Smooth muscle cell (in vitro differentiated cells): Measurements from ENCODE around the gene BMPR2. TPM values are rescaled to one million over a fixed set of nuclear protein-coding genes. Genes with fewer than 3 reads are reported as not detected.

Experiments
- DNase-seq: peaks from one replicate; lab custom pipeline; 2025; ENCODE audit not compliant: unreplicated experiment; lab: John Stamatoyannopoulos, UW
- H2AFZ ChIP-seq: fragments of 200-600 bp; sonication (generic); 2 replicates; pipeline ENCODE4 v1.6.0; 2016; ENCODE audit warnings: antibody characterized with exemption, low read depth, mild to moderate bottlenecking
- H3F3A ChIP-seq: fragments of 200-600 bp; sonication (generic); 2 replicates; pipeline ENCODE4 v1.6.0; 2017; ENCODE audit warnings: antibody characterized with exemption, low read depth
- H3K27ac ChIP-seq: fragments of 200-600 bp; sonication (generic); 2 replicates; pipeline ENCODE4 v1.5.1; 2016; ENCODE audit warnings: low read depth, mild to moderate bottlenecking
- H3K27me3 ChIP-seq: fragments of 200-600 bp; sonication (generic); 2 replicates; pipeline ENCODE4 v1.6.1; 2016; ENCODE audit warnings: low read depth, mild to moderate bottlenecking
- H3K36me3 ChIP-seq: fragments of 200-600 bp; sonication (generic); 2 replicates; pipeline ENCODE4 v1.5.1; 2016; ENCODE audit warnings: low read depth
- H3K4me1 ChIP-seq: fragments of 200-600 bp; sonication (generic); 2 replicates; pipeline ENCODE4 v1.5.1; 2016; ENCODE audit warnings: low read depth
- H3K4me2 ChIP-seq: fragments of 200-600 bp; sonication (generic); 2 replicates; pipeline ENCODE4 v1.6.0; 2016; ENCODE audit warnings: mild to moderate bottlenecking
- H3K4me3 ChIP-seq: fragments of 200-600 bp; sonication (generic); 2 replicates; pipeline ENCODE4 v1.5.1; 2016; ENCODE audit warnings: mild to moderate bottlenecking
- H3K79me2 ChIP-seq: fragments of 200-600 bp; sonication (generic); 2 replicates; pipeline ENCODE4 v1.6.0; 2016; ENCODE audit warnings: low read depth, mild to moderate bottlenecking
- H3K9ac ChIP-seq: fragments of 200-600 bp; sonication (generic); 2 replicates; pipeline ENCODE4 v1.6.0; 2016; ENCODE audit warnings: low read depth
- H3K9me3 ChIP-seq: fragments of 200-600 bp; sonication (generic); replicated peaks from 2 replicates; pipeline ENCODE4 v1.5.1; 2016; ENCODE audit warnings: low read depth
- H4K20me1 ChIP-seq: fragments of 200-600 bp; sonication (generic); 2 replicates; pipeline ENCODE4 v1.6.0; 2016; ENCODE audit warnings: low read depth
- CTCF ChIP-seq: fragments of 200-600 bp; sonication (generic); IDR thresholded peaks from 2 replicates; pipeline ENCODE4 v1.5.1; 2017; ENCODE audit warnings: borderline replicate concordance, mild to moderate bottlenecking, antibody characterized with exemption; ENCODE audit not compliant: insufficient read depth, poor library complexity, severe bottlenecking
- WGBS: methylation state at CpG from one replicate; pipeline ENCODE4 v1.1.7; 2016; ENCODE audit warnings: low lambda C conversion rate; 5-methylcytosine and 5-hydroxymethylcytosine counted together
- polyA plus RNA-seq: library from polyadenylated mRNA; unstranded; fragments of >200 nt; fragmentation: Nextera tagmentation; extraction: Ambion mirVana; gene quantifications from 2 replicates; pipeline ENCODE4 v1.2.1, GENCODE V29; 2016
- total RNA-seq: library from RNA; depleted of rRNA; stranded (reverse); fragments of >200 nt; gene quantifications from 2 replicates; pipeline ENCODE4 v1.2.3, GENCODE V29; 2014

BMPR2 gene
- total and polyA plus RNA-seq, 2 experiments from 2014 or later = 21.5 to 70.9 TPM

GRCh38 chr2:202449344-202449743 lies 73.2 kb downstream of the BMPR2 start:
- peaks cover 97% of the 10 kb centered on the region for H3K79me2 ChIP-seq
- no peak for DNase-seq
- TF ChIP-seq CTCF = no peak
- H3K4me2 ChIP-seq = no peak overlapping the region
- no peak overlapping the region for H2AFZ ChIP-seq
- no peaks in the 10 kb centered on the region for H3K4me1 ChIP-seq
- no peak overlapping the region for H3K27ac ChIP-seq
- 98% methylated on average over 3 of the region's 3 CpGs for WGBS
- H3F3A ChIP-seq = no peaks in the 10 kb centered on the region
- no peak overlapping the region for H3K4me3 ChIP-seq
- H4K20me1 ChIP-seq = peaks cover 99% of the 10 kb centered on the region
- no peaks in the 10 kb centered on the region for H3K36me3 ChIP-seq
- H3K9ac ChIP-seq = no peak overlapping the region
- no peaks in the 10 kb centered on the region for H3K9me3 ChIP-seq
- H3K27me3 ChIP-seq = no peaks in the 10 kb centered on the region

DNA sequence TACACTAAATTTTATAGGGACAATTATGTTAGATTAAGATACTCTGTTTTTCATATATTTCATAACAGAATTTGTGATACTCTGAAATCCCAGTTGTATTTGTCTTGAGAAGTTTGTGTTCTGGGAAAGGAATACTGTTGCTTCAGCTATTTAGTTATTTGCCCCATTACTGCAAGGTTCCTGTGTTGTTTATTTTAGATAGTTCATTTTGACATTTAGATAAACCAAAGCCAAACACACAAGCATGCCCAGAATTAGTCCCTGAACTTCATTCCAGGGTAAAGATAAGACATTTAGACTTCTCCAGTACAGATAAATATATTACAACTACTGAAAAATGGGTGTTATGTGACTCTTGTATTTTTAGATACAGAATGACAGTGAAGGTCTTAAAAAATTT lies 74.7 kb downstream of the BMPR2 start:
- no peaks in the 10 kb centered on the region for H3K9me3 ChIP-seq
- TF ChIP-seq CTCF = no peak
- H2AFZ ChIP-seq = no peak overlapping the region
- peaks cover 99% of the 10 kb centered on the region for H4K20me1 ChIP-seq
- H3K9ac ChIP-seq = no peak overlapping the region
- no peaks in the 10 kb centered on the region for H3K36me3 ChIP-seq
- no peak overlapping the region for H3K4me2 ChIP-seq
- peaks cover 4% of the 10 kb centered on the region for H3F3A ChIP-seq
- H3K27me3 ChIP-seq = no peaks in the 10 kb centered on the region
- H3K4me1 ChIP-seq = no peaks in the 10 kb centered on the region
- H3K27ac ChIP-seq = no peak overlapping the region
- no peak overlapping the region for H3K4me3 ChIP-seq
- H3K79me2 ChIP-seq = peaks cover 97% of the 10 kb centered on the region
- no peak for DNase-seq

GRCh38 chr2:202452744-202453143 lies 76.6 kb downstream of the BMPR2 start:
- no peak overlapping the region for H3K4me3 ChIP-seq
- no peaks in the 10 kb centered on the region for H3K27me3 ChIP-seq
- no peak for DNase-seq
- H3K9ac ChIP-seq = no peak overlapping the region
- no peak overlapping the region for H3K27ac ChIP-seq
- peaks cover 96% of the 10 kb centered on the region for H4K20me1 ChIP-seq
- H3K36me3 ChIP-seq = no peaks in the 10 kb centered on the region
- no peaks in the 10 kb centered on the region for H3K9me3 ChIP-seq
- peaks cover 97% of the 10 kb centered on the region for H3K79me2 ChIP-seq
- peaks cover 4% of the 10 kb centered on the region for H3F3A ChIP-seq
- no peak overlapping the region for H2AFZ ChIP-seq
- no peak for TF ChIP-seq CTCF
- H3K4me2 ChIP-seq = no peak overlapping the region
- no peaks in the 10 kb centered on the region for H3K4me1 ChIP-seq
- WGBS = 100% methylated on average over 1 of the region's 1 CpG

GRCh38 chr2:202454536-202454935 lies 78.4 kb downstream of the BMPR2 start:
- Histone ChIP-seq H2AFZ (no peak overlapping the region), H3K36me3 (no peaks in the 10 kb centered on the region), H3F3A (peaks cover 5% of the 10 kb centered on the region), H3K9ac (no peak overlapping the region), H3K4me3 (no peak overlapping the region), H3K9me3 (no peaks in the 10 kb centered on the region), H3K27ac (no peak overlapping the region), H4K20me1 (peaks cover 96% of the 10 kb centered on the region), H3K4me2 (no peak overlapping the region), H3K27me3 (no peaks in the 10 kb centered on the region), H3K4me1 (no peaks in the 10 kb centered on the region), H3K79me2 (peaks cover 99% of the 10 kb centered on the region)
- TF ChIP-seq CTCF = no peak
- no peak for DNase-seq
- 81% methylated on average over 3 of the region's 3 CpGs for WGBS
